Measurements from ENCODE around the gene PRSS38.

Gene PRSS38

GRCh38 chr1:227828786-227829185 lies 13.3 kb downstream of the PRSS38 start:
- Histone ChIP-seq H3K27me3 (ENCODE audit: insufficient read depth, poor library complexity, severe bottlenecking) (no peaks in the 10 kb centered on the region), H3K4me3 (replicated peaks; ENCODE audit: insufficient read depth, low read length) (no peak overlapping the region), H3K27ac (replicated peaks) (no peak overlapping the region)
- TF ChIP-seq GABPA (IDR thresholded peaks at IDR 0.05; ENCODE audit: low read depth) = no peak
- no peak for TF ChIP-seq CTCF (IDR thresholded peaks at IDR 0.05; ENCODE audit: insufficient read depth, low read length)
- TF ChIP-seq POLR2AphosphoS5 (IDR thresholded peaks at IDR 0.05; ENCODE audit: low read depth) = no peak
- TF ChIP-seq SPI1 (IDR thresholded peaks at IDR 0.05; ENCODE audit: borderline replicate concordance, low read depth) = no peak
- TF ChIP-seq REST (IDR thresholded peaks at IDR 0.05; ENCODE audit: insufficient replicate concordance, low read depth) = no peak
- DNase-seq (ENCODE audit: low read depth in 1 of 2, low spot score in 1 of 2) = no peak

DNA sequence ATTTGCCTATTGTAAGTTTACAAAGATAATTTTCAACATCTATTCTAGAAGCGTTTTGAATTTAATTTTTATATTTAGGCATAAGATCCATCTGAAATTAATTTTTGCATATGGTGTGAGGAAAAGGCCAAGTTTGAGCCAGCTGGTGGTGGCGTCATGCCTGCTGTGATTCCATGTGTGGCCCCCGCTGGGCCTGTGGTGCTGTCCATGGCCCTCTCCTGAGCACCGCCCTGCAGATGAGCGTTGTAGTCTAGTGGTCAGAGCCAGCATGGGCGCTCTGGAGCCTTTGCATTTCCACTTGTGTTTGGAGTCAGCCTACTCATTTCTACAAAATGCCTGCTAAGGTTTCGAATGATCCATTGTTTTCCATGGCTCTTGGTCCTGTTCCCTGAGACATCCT lies 22.7 kb downstream of the PRSS38 start:
- no peaks in the 10 kb centered on the region for H3K27me3 ChIP-seq (ENCODE audit: insufficient read depth, poor library complexity, severe bottlenecking)
- TF ChIP-seq GABPA (IDR thresholded peaks at IDR 0.05; ENCODE audit: low read depth) (no peak), REST (IDR thresholded peaks at IDR 0.05; ENCODE audit: insufficient replicate concordance, low read depth) (no peak), POLR2AphosphoS5 (IDR thresholded peaks at IDR 0.05; ENCODE audit: low read depth) (no peak), SPI1 (IDR thresholded peaks at IDR 0.05; ENCODE audit: borderline replicate concordance, low read depth) (no peak), CTCF (IDR thresholded peaks at IDR 0.05; ENCODE audit: insufficient read depth, low read length) (no peak)
- DNase-seq (ENCODE audit: low read depth in 1 of 2, low spot score in 1 of 2) = no peak
- H3K4me3 ChIP-seq (replicated peaks; ENCODE audit: insufficient read depth, low read length) = no peak overlapping the region
- H3K27ac ChIP-seq (replicated peaks) = no peak overlapping the region

GRCh38 chr1:227841096-227841495 lies 25.6 kb downstream of the PRSS38 start:
- H3K4me3 ChIP-seq (replicated peaks; ENCODE audit: insufficient read depth, low read length) = no peak overlapping the region
- TF ChIP-seq GABPA (IDR thresholded peaks at IDR 0.05; ENCODE audit: low read depth) (no peak), CTCF (IDR thresholded peaks at IDR 0.05; ENCODE audit: insufficient read depth, low read length) (no peak), REST (IDR thresholded peaks at IDR 0.05; ENCODE audit: insufficient replicate concordance, low read depth) (no peak), SPI1 (IDR thresholded peaks at IDR 0.05; ENCODE audit: borderline replicate concordance, low read depth) (no peak), POLR2AphosphoS5 (IDR thresholded peaks at IDR 0.05; ENCODE audit: low read depth) (no peak)
- no peaks in the 10 kb centered on the region for H3K27me3 ChIP-seq (ENCODE audit: insufficient read depth, poor library complexity, severe bottlenecking)
- no peak overlapping the region for H3K27ac ChIP-seq (replicated peaks)
- no peak for DNase-seq (ENCODE audit: low read depth in 1 of 2, low spot score in 1 of 2)
